Panc1 (cell line): ENCODE data around the gene TRAPPC2L. TPM values are rescaled to one million over a fixed set of nuclear protein-coding genes. Genes with fewer than 3 reads are reported as not detected.

Source experiments
- ATAC-seq: fragments of 200-7000 bp; cut with Tn5 transposase; 2 replicates; pipeline ENCODE4 v1.9.1; 2020; ENCODE audit warnings: mild to moderate bottlenecking, moderate library complexity
- BruUV-seq: library from RNA; stranded (reverse); fragments of 400-500 nt; replicated peaks from 2 replicates; lab custom pipeline; 2021; lab: Mats Ljungman, UMichigan
- CTCF ChIA-PET: fragments of 300-600 bp; sonication (Branson Sonifier 250); formaldehyde crosslinking; loops from one replicate; lab custom pipeline; 2022; ENCODE audit warnings: antibody characterized with exemption; lab: Charles Lee
- POLR2A ChIA-PET: fragments of 300-600 bp; sonication (Branson Sonifier 250); formaldehyde crosslinking; loops from one replicate; lab custom pipeline; 2022; ENCODE audit warnings: antibody characterized with exemption; lab: Charles Lee
- DNase-seq: peaks from one replicate; pipeline ENCODE4 v3.0.0-alpha.2; 2010; ENCODE audit warnings: low read depth, low spot score
- H3K27ac ChIP-seq: 2 replicates; pipeline ENCODE4 v1.5.1; 2011; ENCODE audit warnings: mild to moderate bottlenecking, low read length, inconsistent platforms
- H3K27me3 ChIP-seq: fragments of 200-500 bp; sonication (Bioruptor generic); 2 replicates; pipeline ENCODE4 v1.6.0; 2014; ENCODE audit warnings: low read length, inconsistent platforms; ENCODE audit not compliant: control insufficient read depth, insufficient read depth
- H3K36me3 ChIP-seq: fragments of 200-500 bp; sonication (Bioruptor generic); 2 replicates; pipeline ENCODE4 v1.5.1; 2014; ENCODE audit warnings: inconsistent platforms, mild to moderate bottlenecking, low read length, moderate library complexity; ENCODE audit not compliant: control insufficient read depth, insufficient read depth
- H3K4me1 ChIP-seq: 2 replicates; pipeline ENCODE4 v1.5.1; 2011; ENCODE audit warnings: inconsistent platforms, mild to moderate bottlenecking, low read length, moderate library complexity; ENCODE audit not compliant: control insufficient read depth, insufficient read depth
- H3K4me3 ChIP-seq, 2 experiments: 2 replicates each; pipeline ENCODE4 v1.5.1; 2011 to 2012; ENCODE audit warnings: low read depth in 2 of 2, low read length in 2 of 2, mild to moderate bottlenecking in 2 of 2, inconsistent platforms in 1 of 2, moderate library complexity in 1 of 2
- H3K9me3 ChIP-seq: fragments of 200-500 bp; sonication (Bioruptor generic); 2 replicates; pipeline ENCODE4 v1.5.1; 2014; ENCODE audit warnings: low read depth, mild to moderate bottlenecking, inconsistent platforms, low read length, moderate library complexity; ENCODE audit not compliant: control insufficient read depth, insufficient read depth
- CTCF ChIP-seq: fragments of 450-650 bp; IDR thresholded peaks from 2 replicates; pipeline ENCODE4 v1.5.1; 2017; ENCODE audit warnings: mild to moderate bottlenecking
- POLR2AphosphoS5 ChIP-seq: IDR thresholded peaks from 2 replicates; pipeline ENCODE4 v1.6.1; 2012; ENCODE audit warnings: mild to moderate bottlenecking, low read depth, low read length, moderate library complexity
- REST ChIP-seq, 2 experiments: IDR thresholded peaks; 2 replicates each; pipeline ENCODE4 v1.6.1; 2011 to 2012; ENCODE audit warnings: low read depth in 2 of 2, control low read depth in 1 of 2, low read length in 1 of 2, mild to moderate bottlenecking in 1 of 2, moderate library complexity in 1 of 2; ENCODE audit not compliant: insufficient read depth in 1 of 2
- SIN3A ChIP-seq: IDR thresholded peaks from 2 replicates; pipeline ENCODE4 v1.6.1; 2012; ENCODE audit warnings: low read depth, mild to moderate bottlenecking, low read length, moderate library complexity, borderline replicate concordance; ENCODE audit not compliant: insufficient read depth
- TCF7L2 ChIP-seq: IDR thresholded peaks from 2 replicates; pipeline ENCODE4 v1.6.1; 2011; ENCODE audit warnings: mild to moderate bottlenecking, low read depth, low read length, inconsistent platforms
- in situ Hi-C: cut with HindIII; loops from 2 replicates; pipeline ENCODE4 v1.10.0; 2016; ENCODE audit warnings: low sequenced_read_pairs, low pct_unique_long_range_greater_than_20kb
- intact Hi-C: fragments of 100-400 bp; cut with micrococcal nuclease; formaldehyde crosslinking; loops from one replicate; pipeline ENCODE4 v1.10.0; 2022; ENCODE audit not compliant: unreplicated experiment
- total RNA-seq: library from RNA; stranded (reverse); gene quantifications from one replicate; pipeline ENCODE4 v1.2.1, GENCODE V29; 2021; ENCODE audit not compliant: unreplicated experiment

TRAPPC2L gene
- total RNA-seq, 1 experiment from 2014 or later: 73.8 TPM

GRCh38 chr16:88870608-88871348 is 13.9 kb downstream of the TRAPPC2L start:
- ChIA-PET POLR2A (no interaction called here), CTCF (no interaction called here)
- BruUV-seq: no TSS peak

GRCh38 chr16:88871349-88871702 is 14.4 kb downstream of the TRAPPC2L start:
- ChIA-PET POLR2A (no interaction called here), CTCF (no interaction called here)
- Histone ChIP-seq H3K4me3 (no peak overlapping the region), H3K27me3 (no peaks in the 10 kb centered on the region), H3K36me3 (no peaks in the 10 kb centered on the region), H3K27ac (no peak overlapping the region), H3K9me3 (no peaks in the 10 kb centered on the region), H3K4me1 (no peaks in the 10 kb centered on the region)
- TF ChIP-seq POLR2AphosphoS5: no peak
- TF ChIP-seq TCF7L2: no peak
- TF ChIP-seq CTCF: no peak
- TF ChIP-seq SIN3A: no peak
- no peak for TF ChIP-seq REST (IDR thresholded peaks at IDR 0.05; ENCODE audit: insufficient read depth in 1 of 2, low read depth in 2 of 2, low read length in 1 of 2)
- no peak for DNase-seq
- ATAC-seq: no peak
- BruUV-seq: no TSS peak
- intact Hi-C loops (no loop called here), in situ Hi-C loops (no loop called here)

More at GRCh38 chr16:88870608-88871348, 13.9 kb downstream of the TRAPPC2L start:
- Histone ChIP-seq H3K27ac (no peak overlapping the region), H3K36me3 (no peaks in the 10 kb centered on the region), H3K27me3 (no peaks in the 10 kb centered on the region), H3K9me3 (no peaks in the 10 kb centered on the region), H3K4me3 (no peak overlapping the region), H3K4me1 (no peaks in the 10 kb centered on the region)
- TF ChIP-seq CTCF (no peak), SIN3A (no peak), TCF7L2 (no peak), POLR2AphosphoS5 (no peak), REST (IDR thresholded peaks at IDR 0.05; ENCODE audit: insufficient read depth in 1 of 2, low read depth in 2 of 2, low read length in 1 of 2) (no peak)
- in situ Hi-C loops: no loop called here
- no peak for DNase-seq
- no peak for ATAC-seq
- intact Hi-C loops: no loop called here
